ENCODE measurements around the gene CTXND2. TPM values are rescaled to one million over a fixed set of nuclear protein-coding genes. Genes with fewer than 3 reads are reported as not detected.

The CTXND2 gene
- total and polyA plus RNA-seq, 2 of the 8 experiments (the other 6 are each of a cell fraction or from before 2014, with no cell fraction given): not detected

- TF ChIP-seq CHD7 (IDR thresholded peaks at IDR 0.05; ENCODE audit: insufficient replicate concordance, low read length) (no peak), SP4 (IDR thresholded peaks at IDR 0.05; ENCODE audit: low read length) (no peak), NRF1 (IDR thresholded peaks at IDR 0.05; ENCODE audit: low read depth, low read length) (no peak), CBX5 (IDR thresholded peaks at IDR 0.05; ENCODE audit: low read depth, low read length) (no peak), POU5F1 (IDR thresholded peaks at IDR 0.05; ENCODE audit: low read depth, low read length) (no peak), ATF3 (IDR thresholded peaks at IDR 0.05; ENCODE audit: insufficient read depth, low read depth, low read length) (no peak), EZH2 (IDR thresholded peaks at IDR 0.05; ENCODE audit: low read depth, low read length, severe bottlenecking) (no peak), BRCA1 (IDR thresholded peaks at IDR 0.05; ENCODE audit: low read depth, low read length) (no peak), CREB1 (IDR thresholded peaks at IDR 0.05) (no peak), KDM5A (IDR thresholded peaks at IDR 0.05; ENCODE audit: low read length) (no peak), JUN (IDR thresholded peaks at IDR 0.05; ENCODE audit: low read depth, low read length) (no peak), SAP30 (IDR thresholded peaks at IDR 0.05; ENCODE audit: insufficient read depth, insufficient replicate concordance, low read length) (no peak)
Measured at GRCh38 chr1:150931773-150932172, 44.8 kb downstream of the CTXND2 start (continued).

Measured in H1 (cell line).